DOHH2 (cell line): ENCODE data around the gene GALNT14.

Experiments used
- EZH2phosphoT487 ChIP-seq: fragments of 200-600 bp; sonication (generic); IDR thresholded peaks from 2 replicates; pipeline ENCODE4 v1.6.1; 2017; ENCODE audit warnings: borderline replicate concordance, mild to moderate bottlenecking, antibody characterized with exemption, low read length, moderate library complexity, mixed read lengths
- TF ChIP-seq, protein P1 (sequence below): fragments of 200-600 bp; sonication (generic); IDR thresholded peaks from one replicate; pipeline ENCODE4 v1.5.1; 2014; ENCODE audit warnings: antibody characterized with exemption, mild to moderate bottlenecking, low read depth, low read length; ENCODE audit not compliant: poor library complexity, severe bottlenecking

DNA sequence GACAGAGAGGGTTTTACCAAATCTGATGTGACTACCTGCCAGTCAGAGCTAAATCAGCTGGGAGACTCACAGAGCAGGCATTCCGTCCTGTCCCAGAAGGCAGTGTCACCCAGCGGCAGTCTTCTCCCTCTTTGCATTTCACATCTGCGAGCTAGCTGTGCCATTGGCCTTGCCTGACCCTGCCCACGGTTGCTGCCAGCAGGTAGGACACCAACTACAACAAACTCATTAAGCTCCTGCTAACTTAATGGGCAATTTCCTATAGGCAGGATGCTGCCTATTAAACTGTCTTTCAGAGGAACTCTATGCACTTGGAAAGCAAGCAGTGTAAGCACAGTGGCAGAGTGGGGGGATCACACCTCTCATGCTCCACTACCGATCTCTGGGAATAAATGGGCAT, 214.6 kb downstream of the GALNT14 start:
- no peak for TF ChIP-seq EZH2phosphoT487
- TF ChIP-seq, protein P1, sequence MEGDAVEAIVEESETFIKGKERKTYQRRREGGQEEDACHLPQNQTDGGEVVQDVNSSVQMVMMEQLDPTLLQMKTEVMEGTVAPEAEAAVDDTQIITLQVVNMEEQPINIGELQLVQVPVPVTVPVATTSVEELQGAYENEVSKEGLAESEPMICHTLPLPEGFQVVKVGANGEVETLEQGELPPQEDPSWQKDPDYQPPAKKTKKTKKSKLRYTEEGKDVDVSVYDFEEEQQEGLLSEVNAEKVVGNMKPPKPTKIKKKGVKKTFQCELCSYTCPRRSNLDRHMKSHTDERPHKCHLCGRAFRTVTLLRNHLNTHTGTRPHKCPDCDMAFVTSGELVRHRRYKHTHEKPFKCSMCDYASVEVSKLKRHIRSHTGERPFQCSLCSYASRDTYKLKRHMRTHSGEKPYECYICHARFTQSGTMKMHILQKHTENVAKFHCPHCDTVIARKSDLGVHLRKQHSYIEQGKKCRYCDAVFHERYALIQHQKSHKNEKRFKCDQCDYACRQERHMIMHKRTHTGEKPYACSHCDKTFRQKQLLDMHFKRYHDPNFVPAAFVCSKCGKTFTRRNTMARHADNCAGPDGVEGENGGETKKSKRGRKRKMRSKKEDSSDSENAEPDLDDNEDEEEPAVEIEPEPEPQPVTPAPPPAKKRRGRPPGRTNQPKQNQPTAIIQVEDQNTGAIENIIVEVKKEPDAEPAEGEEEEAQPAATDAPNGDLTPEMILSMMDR = no peak
